Activated T-cell treated with anti-CD3 and anti-CD28 coated beads, Interleukin-2, amount 50 U/mL, for 72 hours (primary cell): ENCODE data around the gene STXBP4. TPM values are rescaled to one million over a fixed set of nuclear protein-coding genes. Genes with fewer than 3 reads are reported as not detected.

Source experiments
- ATAC-seq, 2 donors: fragments of 150-1000 bp; cut with Tn5 transposase; replicated peaks in 1 of 2; 2 replicates each; pipeline ENCODE4 v1.10.0; 2021; ENCODE audit warnings: moderate library complexity in 2 of 2, mild to moderate bottlenecking in 1 of 2
- DNase-seq, 2 donors: peaks; one replicate each; pipeline ENCODE4 v3.0.0; 2021 to 2022; ENCODE audit warnings: mixed read lengths in 1 of 2
- H3K27ac Mint-ChIP-seq: one replicate; pipeline ENCODE4 v1.8.0; 2022; ENCODE audit warnings: mild to moderate bottlenecking, moderate library complexity, mixed read lengths
- H3K27me3 Mint-ChIP-seq: one replicate; pipeline ENCODE4 v1.8.0; 2022; ENCODE audit warnings: low read depth, mixed read lengths
- H3K36me3 Mint-ChIP-seq, 2 donors: one replicate each; pipeline ENCODE4 v1.8.0; 2022; ENCODE audit warnings: mixed read lengths in 2 of 2, mild to moderate bottlenecking in 1 of 2; ENCODE audit not compliant: insufficient read depth in 2 of 2
- H3K4me1 Mint-ChIP-seq: one replicate; pipeline ENCODE4 v1.8.0; 2022; ENCODE audit warnings: low read depth, mixed read lengths
- H3K4me3 Mint-ChIP-seq, 2 donors: one replicate each; pipeline ENCODE4 v1.8.0; 2022; ENCODE audit warnings: mild to moderate bottlenecking in 2 of 2, mixed read lengths in 2 of 2, moderate library complexity in 2 of 2
- H3K9me3 Mint-ChIP-seq, 2 donors: one replicate each; pipeline ENCODE4 v1.8.0; 2022; ENCODE audit warnings: mixed read lengths in 2 of 2
- total RNA-seq, 2 donors: library from RNA; stranded (reverse); gene quantifications; one replicate each; pipeline ENCODE4 v1.2.3, GENCODE V29; 2022

The STXBP4 gene
- total RNA-seq, 2 donors from 2014 or later: 6.3 to 6.4 TPM

DNA sequence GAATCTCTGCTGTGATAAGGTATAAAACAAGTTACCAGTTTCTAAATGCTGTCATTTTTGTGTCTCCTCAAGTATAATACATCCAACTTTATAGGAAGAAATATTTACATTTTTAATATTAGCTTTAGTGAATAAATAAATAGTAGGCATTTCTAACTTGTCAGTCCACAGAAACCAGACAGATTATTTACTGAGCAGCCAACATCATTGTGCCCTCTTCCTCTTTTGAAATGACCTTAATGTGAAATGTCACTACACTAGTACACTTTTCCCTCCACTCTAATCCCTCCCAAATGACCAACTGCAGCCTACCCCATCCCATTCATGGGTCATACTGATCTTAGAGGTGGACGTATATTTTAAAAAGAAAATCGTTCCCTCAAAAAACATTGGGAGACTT lies 9.2 kb downstream of the STXBP4 start:
- Mint-ChIP-seq H3K36me3 (no peaks in the 10 kb centered on the region), H3K27ac (no peak overlapping the region), H3K9me3 (no peaks in the 10 kb centered on the region), H3K27me3 (no peaks in the 10 kb centered on the region), H3K4me1 (peaks cover 6% of the 10 kb centered on the region), H3K4me3 (no peak overlapping the region)
- DNase-seq (no peak), ATAC-seq (no peak)

DNA sequence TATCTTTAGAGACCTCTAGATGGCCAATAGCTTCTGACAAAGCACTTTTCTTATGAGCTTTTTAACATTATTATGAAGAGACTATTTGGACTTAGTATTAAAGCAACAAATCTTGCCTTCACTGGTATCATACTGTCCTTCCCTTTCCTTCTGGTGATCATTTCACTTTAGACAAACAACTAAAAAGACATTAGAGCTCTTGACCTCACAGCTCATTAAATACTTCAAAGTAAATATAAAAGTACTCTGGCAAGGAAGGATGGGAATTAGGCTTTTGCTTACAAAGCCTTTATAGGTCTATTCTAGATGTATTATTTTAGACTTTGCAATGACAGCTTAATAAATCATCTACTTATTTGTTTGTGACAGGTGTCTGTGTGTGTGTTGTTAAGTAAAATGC lies 11.1 kb downstream of the STXBP4 start:
- H3K9me3 Mint-ChIP-seq: no peaks in the 10 kb centered on the region
- no peak for ATAC-seq
- no peaks in the 10 kb centered on the region for H3K36me3 Mint-ChIP-seq
- no peak overlapping the region for H3K4me3 Mint-ChIP-seq
- H3K4me1 Mint-ChIP-seq: peaks cover 6% of the 10 kb centered on the region
- DNase-seq: no peak
- no peak overlapping the region for H3K27ac Mint-ChIP-seq
- no peaks in the 10 kb centered on the region for H3K27me3 Mint-ChIP-seq

DNA sequence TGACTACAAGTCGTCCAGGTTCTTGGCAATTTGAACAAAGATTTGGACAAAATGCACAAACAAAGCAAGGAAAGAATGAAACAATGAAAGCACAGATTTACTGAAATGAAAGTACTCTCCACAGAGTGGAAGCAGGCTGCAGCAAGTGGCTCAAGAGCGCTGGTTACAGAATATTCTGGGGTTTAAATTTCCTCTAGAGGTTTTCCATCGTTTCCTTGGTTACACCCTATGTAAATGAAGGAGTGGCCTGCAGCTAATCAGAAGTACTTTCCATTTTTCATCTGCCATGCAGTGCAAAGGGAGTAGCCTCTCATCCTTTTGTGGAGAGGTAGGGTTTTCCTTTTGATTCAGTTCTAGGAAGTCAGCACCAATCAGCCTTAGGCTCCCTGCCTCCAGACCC lies 11.8 kb downstream of the STXBP4 start:
- Mint-ChIP-seq H3K4me1 (peaks cover 6% of the 10 kb centered on the region), H3K27ac (no peak overlapping the region), H3K27me3 (no peaks in the 10 kb centered on the region), H3K9me3 (no peaks in the 10 kb centered on the region), H3K4me3 (no peak overlapping the region), H3K36me3 (no peaks in the 10 kb centered on the region)
- ATAC-seq (no peak), DNase-seq (no peak)

DNA sequence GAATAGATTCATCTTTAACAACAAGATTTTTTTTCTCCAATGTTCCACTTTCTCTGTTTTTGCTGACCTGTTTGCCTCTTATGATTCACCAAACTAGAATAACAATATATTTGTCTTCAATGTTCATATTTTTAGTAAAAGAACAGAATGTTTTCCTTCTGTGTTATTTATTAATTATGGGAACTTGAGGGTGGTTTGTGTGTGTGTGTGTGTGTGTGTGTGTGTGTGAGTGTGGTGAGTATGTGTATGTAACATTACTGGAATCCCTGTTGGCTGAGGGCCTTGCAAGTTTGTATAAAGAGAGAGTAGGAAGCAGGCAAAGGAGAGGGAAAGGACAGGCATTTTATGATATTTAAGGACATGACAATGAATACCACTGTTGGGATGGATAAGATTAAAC lies 13.8 kb downstream of the STXBP4 start:
- DNase-seq: no peak
- ATAC-seq: no peak
- Mint-ChIP-seq H3K4me1 (peaks cover 6% of the 10 kb centered on the region), H3K4me3 (no peak overlapping the region), H3K27me3 (no peaks in the 10 kb centered on the region), H3K36me3 (no peaks in the 10 kb centered on the region), H3K9me3 (no peaks in the 10 kb centered on the region), H3K27ac (no peak overlapping the region)

DNA sequence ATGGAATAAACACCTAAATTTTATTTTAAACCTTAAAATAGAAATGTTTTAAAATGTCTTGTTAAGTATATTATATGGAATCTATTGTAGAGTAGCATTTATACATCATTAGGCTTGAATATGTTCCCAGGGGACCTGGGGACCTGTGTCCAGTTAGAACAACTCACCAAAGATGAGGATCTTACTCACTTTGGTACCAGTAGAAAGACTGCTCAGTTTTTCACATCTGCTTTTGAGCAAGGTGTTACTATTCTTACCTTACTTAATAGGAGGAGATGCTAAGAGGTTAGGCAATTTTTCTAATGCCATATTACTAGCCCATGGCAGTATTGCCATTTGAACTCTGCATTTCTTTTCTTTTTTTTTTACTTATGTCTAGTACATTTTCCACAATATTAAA lies 14.7 kb downstream of the STXBP4 start:
- Mint-ChIP-seq H3K36me3 (no peaks in the 10 kb centered on the region), H3K27ac (no peak overlapping the region), H3K4me1 (peaks cover 6% of the 10 kb centered on the region), H3K9me3 (no peaks in the 10 kb centered on the region), H3K27me3 (no peaks in the 10 kb centered on the region), H3K4me3 (no peak overlapping the region)
- ATAC-seq (no peak), DNase-seq (no peak)

DNA sequence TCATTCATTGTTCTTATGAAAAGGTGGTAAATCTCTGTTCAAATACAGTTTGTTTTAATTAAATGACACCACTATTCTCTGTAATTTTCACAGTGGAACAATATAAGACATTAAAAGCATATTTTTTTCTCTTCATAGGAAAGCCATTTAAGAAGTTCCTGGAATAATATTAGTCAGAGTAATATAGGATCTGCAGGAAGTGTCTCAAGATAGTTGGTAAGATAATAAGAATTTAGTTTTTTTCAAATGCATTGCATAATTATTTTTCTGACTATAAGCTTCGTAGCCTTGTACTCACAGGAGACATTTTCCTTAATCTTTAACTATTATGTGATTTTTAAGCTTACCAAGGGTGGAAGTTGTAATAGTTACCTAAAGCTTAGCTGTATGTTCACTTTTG lies 16.9 kb downstream of the STXBP4 start:
- Mint-ChIP-seq H3K36me3 (no peaks in the 10 kb centered on the region), H3K9me3 (no peaks in the 10 kb centered on the region), H3K4me1 (no peaks in the 10 kb centered on the region), H3K27me3 (no peaks in the 10 kb centered on the region), H3K4me3 (no peak overlapping the region), H3K27ac (no peak overlapping the region)
- DNase-seq: no peak
- no peak for ATAC-seq

DNA sequence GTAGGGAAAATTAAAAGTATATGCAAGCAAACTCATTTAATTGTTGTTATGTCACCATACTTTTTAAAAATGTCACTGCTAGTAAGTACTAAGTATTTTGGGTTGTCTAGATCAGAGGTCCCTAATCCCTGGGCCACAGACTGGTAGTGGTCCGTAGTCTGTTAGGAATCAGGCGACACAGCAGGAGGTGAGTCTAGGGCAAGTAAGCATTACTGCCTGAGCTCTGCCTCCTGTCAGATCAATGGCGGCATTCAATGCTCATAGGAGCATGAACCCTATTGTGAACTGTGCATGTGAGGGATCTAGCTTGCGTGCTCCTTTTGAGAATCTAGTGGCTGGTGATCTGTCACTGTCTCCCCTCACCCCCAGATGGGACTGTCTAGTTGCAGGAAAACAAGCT lies 21.6 kb downstream of the STXBP4 start:
- ATAC-seq (no peak), DNase-seq (no peak)
- Mint-ChIP-seq H3K4me1 (no peaks in the 10 kb centered on the region), H3K4me3 (no peak overlapping the region), H3K27me3 (no peaks in the 10 kb centered on the region), H3K27ac (no peak overlapping the region), H3K36me3 (no peaks in the 10 kb centered on the region), H3K9me3 (no peaks in the 10 kb centered on the region)

DNA sequence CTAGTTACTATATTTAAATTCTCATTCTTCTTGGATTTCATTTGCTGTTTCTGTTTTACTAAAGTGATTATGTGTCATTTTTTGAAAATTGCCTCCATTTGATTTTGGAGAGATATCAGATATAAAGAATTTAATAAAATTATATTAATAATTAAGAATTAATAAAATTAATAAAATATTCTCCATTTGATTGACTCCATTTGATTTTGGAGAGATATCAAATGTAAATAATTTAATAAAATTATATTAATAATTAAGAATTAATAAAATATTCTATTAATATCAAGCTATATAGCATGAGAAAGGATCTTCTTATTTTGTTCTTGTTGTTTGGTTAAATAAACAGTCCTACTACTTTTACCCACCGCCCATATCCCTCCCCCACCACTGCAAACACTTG lies 23.0 kb downstream of the STXBP4 start:
- Mint-ChIP-seq H3K4me3 (no peak overlapping the region), H3K27me3 (no peaks in the 10 kb centered on the region), H3K4me1 (no peaks in the 10 kb centered on the region), H3K27ac (no peak overlapping the region), H3K9me3 (no peaks in the 10 kb centered on the region), H3K36me3 (no peaks in the 10 kb centered on the region)
- DNase-seq (no peak), ATAC-seq (no peak)

DNA sequence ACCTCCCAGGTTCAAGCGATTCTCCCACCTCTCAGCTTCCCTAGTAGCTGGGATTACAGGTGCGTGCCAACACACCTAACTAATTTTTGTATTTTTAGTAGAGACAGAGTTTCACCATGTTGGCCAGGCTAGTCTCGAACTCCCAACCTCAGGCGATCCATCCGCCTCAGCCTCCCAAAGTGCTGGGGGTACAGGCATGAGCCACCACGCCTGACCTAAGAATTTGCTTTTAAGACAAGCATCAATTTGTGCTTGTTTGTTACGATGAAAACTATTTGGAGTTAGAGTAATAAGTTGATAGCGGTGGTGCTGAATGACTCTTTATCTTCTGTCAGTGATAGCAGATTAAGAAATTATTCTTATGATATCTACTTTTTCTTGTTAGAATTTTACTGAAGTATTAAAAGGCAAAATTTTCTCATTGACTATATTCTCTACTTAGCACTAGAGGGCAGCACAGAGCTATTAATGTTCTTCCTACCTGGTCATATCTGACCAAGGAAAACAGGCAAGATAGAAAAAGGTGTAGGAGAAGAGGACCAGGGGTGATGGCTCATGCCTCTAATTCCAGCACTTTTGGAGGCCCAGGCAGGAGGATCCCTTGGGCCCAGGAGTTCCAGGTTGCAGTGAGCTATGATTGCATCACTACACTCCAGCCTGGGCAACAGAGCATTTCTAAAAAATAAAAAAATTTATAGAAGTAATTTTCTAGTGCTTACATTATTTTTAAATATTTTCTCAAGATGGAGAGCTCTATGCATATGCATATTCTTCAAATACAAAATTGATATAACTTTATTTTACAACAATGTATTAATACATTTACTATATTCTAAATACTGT lies 24.5 kb downstream of the STXBP4 start:
- Mint-ChIP-seq H3K27ac (no peak overlapping the region), H3K27me3 (no peaks in the 10 kb centered on the region), H3K4me3 (no peak overlapping the region), H3K4me1 (no peaks in the 10 kb centered on the region), H3K9me3 (no peaks in the 10 kb centered on the region), H3K36me3 (no peaks in the 10 kb centered on the region)
- peak; percentile 47 to 50 for ATAC-seq
- peak in 1 of 2 donors; percentile 24 for DNase-seq

DNA sequence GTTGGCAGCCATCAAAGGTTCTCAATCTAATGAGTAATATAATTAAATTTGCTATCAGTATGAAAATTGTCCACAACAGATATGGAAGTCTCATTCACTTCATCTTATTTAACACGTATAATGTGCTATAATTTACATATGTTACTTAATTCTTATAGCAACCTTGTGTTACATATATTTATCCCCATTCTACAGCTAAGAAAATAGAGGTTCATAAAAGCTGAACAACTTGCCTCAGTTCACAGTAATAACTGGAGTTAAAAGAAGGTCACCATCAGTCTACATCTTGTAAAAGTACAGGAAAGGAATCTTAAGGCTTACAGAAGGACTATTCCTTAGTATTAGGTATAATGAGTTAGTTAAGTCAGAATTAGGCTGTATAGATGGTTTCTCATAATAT lies 27.9 kb downstream of the STXBP4 start:
- H3K4me1 Mint-ChIP-seq: no peaks in the 10 kb centered on the region
- no peak for DNase-seq
- no peaks in the 10 kb centered on the region for H3K27me3 Mint-ChIP-seq
- H3K36me3 Mint-ChIP-seq: no peaks in the 10 kb centered on the region
- no peaks in the 10 kb centered on the region for H3K9me3 Mint-ChIP-seq
- no peak overlapping the region for H3K27ac Mint-ChIP-seq
- ATAC-seq: no peak
- H3K4me3 Mint-ChIP-seq: no peak overlapping the region

DNA sequence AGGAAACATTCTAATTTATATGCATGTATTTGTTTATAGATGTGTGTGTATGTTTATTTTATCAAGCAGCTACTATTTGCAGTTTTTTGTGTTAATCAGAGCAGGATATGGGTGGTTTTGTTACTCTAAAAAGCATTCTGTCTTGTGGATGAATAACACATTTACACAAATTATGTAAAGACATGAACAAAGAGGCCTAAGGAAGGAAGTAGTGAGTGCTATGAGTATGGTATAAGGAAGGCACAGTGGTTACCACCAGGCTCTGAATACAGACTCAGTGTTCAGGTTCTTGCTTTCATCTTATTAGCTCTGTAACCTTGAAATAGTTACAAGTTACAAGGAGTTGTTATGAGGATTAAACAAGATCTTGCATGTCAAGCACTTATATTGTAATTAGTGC lies 33.9 kb downstream of the STXBP4 start:
- Mint-ChIP-seq H3K4me3 (no peak overlapping the region), H3K4me1 (no peaks in the 10 kb centered on the region), H3K27ac (no peak overlapping the region), H3K9me3 (no peaks in the 10 kb centered on the region), H3K27me3 (no peaks in the 10 kb centered on the region), H3K36me3 (no peaks in the 10 kb centered on the region)
- DNase-seq (no peak), ATAC-seq (no peak)

DNA sequence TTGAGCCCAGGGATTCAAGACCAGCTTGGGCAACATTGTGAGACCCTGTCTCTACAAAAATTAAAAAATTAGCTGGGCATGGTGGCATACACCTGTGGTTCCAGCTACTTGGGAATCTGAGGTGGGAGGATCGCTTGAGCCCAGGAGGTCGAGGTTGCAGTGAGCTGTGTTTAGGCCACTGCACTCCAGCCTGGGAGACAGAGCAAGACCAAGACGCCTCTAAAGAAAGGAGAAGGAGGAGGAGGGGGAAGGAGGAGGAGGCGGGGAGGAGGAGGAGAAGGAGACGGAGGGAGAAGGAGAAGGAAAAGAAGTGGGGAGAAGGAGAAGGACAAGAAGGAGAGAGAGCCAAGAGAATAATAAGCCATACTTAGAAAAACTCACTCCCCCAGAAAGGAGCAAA lies 35.9 kb downstream of the STXBP4 start:
- Mint-ChIP-seq H3K9me3 (no peaks in the 10 kb centered on the region), H3K27ac (no peak overlapping the region), H3K4me3 (no peak overlapping the region), H3K4me1 (no peaks in the 10 kb centered on the region), H3K36me3 (no peaks in the 10 kb centered on the region), H3K27me3 (no peaks in the 10 kb centered on the region)
- DNase-seq (no peak), ATAC-seq (no peak)

DNA sequence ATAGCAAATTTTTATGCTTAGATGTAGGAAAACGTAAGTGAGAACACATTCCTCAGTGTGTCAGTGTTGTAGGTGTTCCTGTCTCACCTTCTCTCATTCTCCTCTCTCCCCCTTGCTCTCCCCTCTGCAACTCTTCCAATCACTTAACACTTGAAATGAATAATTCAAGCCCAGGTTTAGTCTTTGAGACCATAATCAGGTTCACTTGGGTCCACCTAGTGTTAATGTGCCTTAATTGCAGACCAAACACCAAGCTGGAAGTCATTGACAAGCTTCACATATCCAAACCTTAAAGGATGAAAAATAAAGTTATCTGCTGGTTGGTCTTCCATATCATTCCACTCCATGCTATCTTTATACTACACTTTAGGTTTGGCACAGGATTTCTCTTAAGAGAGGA lies 37.0 kb downstream of the STXBP4 start:
- DNase-seq: no peak
- Mint-ChIP-seq H3K4me3 (no peak overlapping the region), H3K27ac (no peak overlapping the region), H3K27me3 (no peaks in the 10 kb centered on the region), H3K36me3 (no peaks in the 10 kb centered on the region), H3K4me1 (no peaks in the 10 kb centered on the region), H3K9me3 (no peaks in the 10 kb centered on the region)
- ATAC-seq: no peak

DNA sequence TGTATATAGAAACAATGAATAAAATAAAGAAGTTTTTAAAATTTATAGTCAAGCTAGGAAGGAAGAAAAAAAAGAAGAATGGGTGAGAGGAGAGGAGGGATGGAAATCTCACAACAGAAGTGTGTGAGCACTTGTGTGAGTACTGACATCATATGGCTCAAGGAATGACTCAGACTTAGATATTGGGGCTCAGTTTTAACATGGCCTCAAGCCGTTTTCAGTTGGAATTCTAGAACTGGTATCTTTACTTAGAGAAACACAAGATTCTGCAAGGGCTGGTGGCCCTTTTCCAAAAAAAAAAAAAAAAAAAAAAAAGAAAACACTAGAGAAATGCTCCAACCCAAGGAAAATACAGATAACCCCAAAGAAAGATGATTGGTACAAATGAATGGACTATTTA lies 55.1 kb downstream of the STXBP4 start:
- no peaks in the 10 kb centered on the region for H3K27me3 Mint-ChIP-seq
- H3K9me3 Mint-ChIP-seq: no peaks in the 10 kb centered on the region
- no peak for ATAC-seq
- no peak overlapping the region for H3K27ac Mint-ChIP-seq
- H3K4me1 Mint-ChIP-seq: no peaks in the 10 kb centered on the region
- DNase-seq: no peak
- H3K36me3 Mint-ChIP-seq: no peaks in the 10 kb centered on the region
- no peak overlapping the region for H3K4me3 Mint-ChIP-seq
